ENCODE data around the gene ZSWIM5.
"Not testable (repeated sequence)": the region's sequence is repeated elsewhere in the genome, so short reads cannot be mapped to it uniquely, and the experiment has no call there.

The ZSWIM5 gene

DNA sequence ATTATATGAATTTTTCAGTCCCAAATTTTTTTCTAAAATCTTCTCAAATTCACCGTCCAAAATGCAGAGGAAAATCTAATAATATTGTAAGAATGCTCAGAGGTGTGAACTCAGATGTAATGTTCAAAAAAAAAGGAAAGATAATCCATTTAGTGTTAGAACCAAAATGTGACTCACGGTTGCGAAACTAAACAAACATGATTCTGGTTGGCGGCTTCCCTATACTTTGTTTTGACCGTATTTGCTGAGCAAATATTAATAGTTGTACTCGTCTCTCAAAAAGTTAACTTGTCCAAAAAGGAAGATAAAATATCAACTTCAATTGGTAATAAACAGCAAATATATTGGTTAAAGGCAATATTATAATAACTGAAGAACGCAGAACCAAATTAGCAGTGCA lies 34.4 kb downstream of the ZSWIM5 start:
- no peak overlapping the region for H3K4me3 ChIP-seq (ENCODE audit: insufficient read depth, low read depth, low read length)
- no peaks in the 10 kb centered on the region for H3K27me3 ChIP-seq (ENCODE audit: control insufficient read depth, insufficient read depth, low read length, poor library complexity, severe bottlenecking)
- H3K9me3 ChIP-seq (ENCODE audit: control insufficient read depth, low read length) = no peaks in the 10 kb centered on the region
- H3K27ac ChIP-seq (ENCODE audit: insufficient read depth, low read depth, low read length, poor library complexity, severe bottlenecking) = no peak overlapping the region
- 88 to 89% methylated on average over 4 to 7 of the region's 7 CpGs for whole genome bisulfite sequencing, 2 experiments
- no peaks in the 10 kb centered on the region for H3K36me3 ChIP-seq (ENCODE audit: control insufficient read depth, insufficient read depth, low read length)
- no peaks in the 10 kb centered on the region for H3K4me1 ChIP-seq (ENCODE audit: control insufficient read depth, insufficient read depth, low read length)

DNA sequence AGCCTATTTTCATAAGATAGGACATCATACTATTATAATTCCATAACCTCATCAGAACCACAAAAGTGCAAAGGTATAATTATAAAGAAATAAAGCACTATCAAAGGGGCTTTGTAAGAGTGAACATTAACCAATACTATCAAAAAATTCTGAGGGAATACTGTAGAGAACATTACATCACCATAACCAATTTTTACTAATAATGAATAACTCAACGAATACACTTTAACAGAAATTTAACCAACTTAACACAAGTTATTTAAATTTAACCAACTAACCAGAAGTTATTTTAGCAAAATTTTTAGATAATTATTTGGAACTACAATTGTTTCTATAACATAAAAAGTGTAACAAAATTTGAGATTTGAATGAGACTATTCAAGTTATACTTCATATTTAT lies 34.8 kb downstream of the ZSWIM5 start:
- H3K36me3 ChIP-seq (ENCODE audit: control insufficient read depth, insufficient read depth, low read length) = no peaks in the 10 kb centered on the region
- H3K27me3 ChIP-seq (ENCODE audit: control insufficient read depth, insufficient read depth, low read length, poor library complexity, severe bottlenecking) = no peaks in the 10 kb centered on the region
- no peak overlapping the region for H3K4me3 ChIP-seq (ENCODE audit: insufficient read depth, low read depth, low read length)
- H3K9me3 ChIP-seq (ENCODE audit: control insufficient read depth, low read length) = no peaks in the 10 kb centered on the region
- WGBS, 2 experiments = 90 to 100% methylated on average over 1 of the region's 1 CpG
- no peaks in the 10 kb centered on the region for H3K4me1 ChIP-seq (ENCODE audit: control insufficient read depth, insufficient read depth, low read length)
- H3K27ac ChIP-seq (ENCODE audit: insufficient read depth, low read depth, low read length, poor library complexity, severe bottlenecking) = no peak overlapping the region

DNA sequence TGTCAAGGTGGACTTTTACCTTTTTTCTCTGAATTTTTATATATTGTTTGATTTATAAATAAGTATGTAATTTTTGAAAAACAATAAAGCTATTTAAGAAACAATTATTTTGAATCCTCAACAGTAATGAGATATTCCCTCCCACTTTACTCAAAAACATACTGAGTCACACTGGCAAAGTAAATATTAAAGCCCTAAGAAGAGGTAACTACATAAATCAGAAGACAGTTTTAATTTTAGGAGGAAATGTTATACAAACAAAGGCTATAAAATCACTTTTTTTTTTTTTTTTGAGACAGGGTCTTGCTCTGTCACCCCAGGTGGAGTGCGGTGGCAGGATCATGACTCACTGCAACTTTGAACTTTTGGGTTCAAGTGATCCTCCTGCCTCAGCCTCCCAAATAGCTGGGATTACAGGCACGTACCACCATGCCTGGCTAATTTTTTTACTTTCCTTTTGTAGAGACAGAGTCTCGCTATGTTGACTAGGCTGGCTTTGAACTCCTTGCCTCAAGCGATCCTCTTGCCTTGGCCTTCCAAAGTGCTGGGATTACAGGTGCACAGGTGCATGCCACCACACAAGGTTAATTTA lies 36.2 kb downstream of the ZSWIM5 start:
- WGBS, 2 experiments = 90 to 92% methylated on average over 4 of the region's 4 CpGs
- H3K27me3 ChIP-seq (ENCODE audit: control insufficient read depth, insufficient read depth, low read length, poor library complexity, severe bottlenecking) = no peaks in the 10 kb centered on the region
- no peaks in the 10 kb centered on the region for H3K4me1 ChIP-seq (ENCODE audit: control insufficient read depth, insufficient read depth, low read length)
- no peaks in the 10 kb centered on the region for H3K9me3 ChIP-seq (ENCODE audit: control insufficient read depth, low read length)
- no peak overlapping the region for H3K4me3 ChIP-seq (ENCODE audit: insufficient read depth, low read depth, low read length)
- H3K36me3 ChIP-seq (ENCODE audit: control insufficient read depth, insufficient read depth, low read length) = no peaks in the 10 kb centered on the region
- H3K27ac ChIP-seq (ENCODE audit: insufficient read depth, low read depth, low read length, poor library complexity, severe bottlenecking) = no peak overlapping the region

DNA sequence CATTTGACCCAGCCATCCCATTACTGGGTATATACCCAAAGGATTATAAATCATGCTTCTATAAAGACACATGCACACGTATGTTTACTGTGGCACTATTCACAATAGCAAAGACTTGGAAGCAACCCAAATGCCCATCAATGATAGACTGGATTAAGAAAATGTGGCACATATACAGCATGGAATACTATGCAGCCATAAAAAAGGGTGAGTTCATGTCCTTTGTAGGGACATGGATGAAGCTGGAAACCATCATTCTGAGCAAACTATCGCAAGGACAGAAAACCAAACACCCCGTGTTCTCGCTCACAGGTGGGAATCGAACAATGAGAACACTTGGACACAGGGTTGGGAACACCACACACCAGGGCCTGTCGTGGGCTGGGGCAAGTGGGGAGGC lies 38.5 kb downstream of the ZSWIM5 start:
- not testable (repeated sequence) for H3K9me3 ChIP-seq (ENCODE audit: control insufficient read depth, low read length); H3K4me3 ChIP-seq (ENCODE audit: insufficient read depth, low read depth, low read length); H3K36me3 ChIP-seq (ENCODE audit: control insufficient read depth, insufficient read depth, low read length); H3K4me1 ChIP-seq (ENCODE audit: control insufficient read depth, insufficient read depth, low read length); H3K27me3 ChIP-seq (ENCODE audit: control insufficient read depth, insufficient read depth, low read length, poor library complexity, severe bottlenecking); H3K27ac ChIP-seq (ENCODE audit: insufficient read depth, low read depth, low read length, poor library complexity, severe bottlenecking)
- WGBS, 2 experiments = 87 to 98% methylated on average over 6 of the region's 6 CpGs

DNA sequence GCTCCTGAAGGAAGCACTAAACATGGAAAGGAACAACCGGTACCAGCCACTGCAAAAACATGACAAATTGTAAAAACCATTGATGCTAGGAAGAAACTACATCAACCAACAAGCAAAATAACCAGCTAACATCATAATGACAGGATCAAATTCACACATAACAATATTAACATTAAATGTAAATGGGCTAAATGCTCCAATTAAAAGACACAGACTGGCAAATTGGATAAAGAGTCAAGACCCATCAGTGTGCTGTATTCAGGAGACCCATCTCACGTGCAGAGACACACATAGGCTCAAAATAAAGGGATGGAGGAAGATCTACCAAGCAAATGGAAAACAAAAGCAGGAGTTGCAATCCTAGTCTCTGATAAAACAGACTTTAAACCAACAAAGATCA lies 42.1 kb downstream of the ZSWIM5 start:
- H3K27ac ChIP-seq (ENCODE audit: insufficient read depth, low read depth, low read length, poor library complexity, severe bottlenecking); H3K4me1 ChIP-seq (ENCODE audit: control insufficient read depth, insufficient read depth, low read length); H3K4me3 ChIP-seq (ENCODE audit: insufficient read depth, low read depth, low read length); H3K36me3 ChIP-seq (ENCODE audit: control insufficient read depth, insufficient read depth, low read length); H3K27me3 ChIP-seq (ENCODE audit: control insufficient read depth, insufficient read depth, low read length, poor library complexity, severe bottlenecking); H3K9me3 ChIP-seq (ENCODE audit: control insufficient read depth, low read length): not testable (repeated sequence)
- 100% methylated on average over 1 of the region's 2 CpGs; no CpG with 5 or more reads in 1 of the 2 experiments for WGBS, 2 experiments

DNA sequence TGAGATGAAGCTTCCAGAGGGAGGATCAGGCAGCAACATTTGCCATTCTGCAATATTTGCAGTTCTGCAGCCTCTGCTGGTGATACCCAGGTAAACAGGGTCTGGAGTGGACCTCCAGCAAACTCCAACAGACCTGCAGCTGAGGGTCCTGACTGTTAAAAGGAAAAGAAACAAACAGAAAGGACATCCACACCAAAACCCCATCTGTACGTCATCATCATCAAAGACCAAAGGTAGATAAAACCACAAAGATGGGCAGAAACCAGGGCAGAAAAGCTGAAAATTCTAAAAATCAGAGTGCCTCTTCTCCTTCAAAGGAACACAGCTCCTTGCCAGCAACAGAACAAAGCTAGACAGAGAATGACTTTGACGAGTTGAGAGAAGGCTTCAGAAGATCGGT lies 43.3 kb downstream of the ZSWIM5 start:
- not testable (repeated sequence) for H3K4me1 ChIP-seq (ENCODE audit: control insufficient read depth, insufficient read depth, low read length); H3K36me3 ChIP-seq (ENCODE audit: control insufficient read depth, insufficient read depth, low read length); H3K9me3 ChIP-seq (ENCODE audit: control insufficient read depth, low read length); H3K27me3 ChIP-seq (ENCODE audit: control insufficient read depth, insufficient read depth, low read length, poor library complexity, severe bottlenecking); H3K4me3 ChIP-seq (ENCODE audit: insufficient read depth, low read depth, low read length); H3K27ac ChIP-seq (ENCODE audit: insufficient read depth, low read depth, low read length, poor library complexity, severe bottlenecking)
- WGBS, 2 experiments = 95 to 97% methylated on average over 3 of the region's 3 CpGs

DNA sequence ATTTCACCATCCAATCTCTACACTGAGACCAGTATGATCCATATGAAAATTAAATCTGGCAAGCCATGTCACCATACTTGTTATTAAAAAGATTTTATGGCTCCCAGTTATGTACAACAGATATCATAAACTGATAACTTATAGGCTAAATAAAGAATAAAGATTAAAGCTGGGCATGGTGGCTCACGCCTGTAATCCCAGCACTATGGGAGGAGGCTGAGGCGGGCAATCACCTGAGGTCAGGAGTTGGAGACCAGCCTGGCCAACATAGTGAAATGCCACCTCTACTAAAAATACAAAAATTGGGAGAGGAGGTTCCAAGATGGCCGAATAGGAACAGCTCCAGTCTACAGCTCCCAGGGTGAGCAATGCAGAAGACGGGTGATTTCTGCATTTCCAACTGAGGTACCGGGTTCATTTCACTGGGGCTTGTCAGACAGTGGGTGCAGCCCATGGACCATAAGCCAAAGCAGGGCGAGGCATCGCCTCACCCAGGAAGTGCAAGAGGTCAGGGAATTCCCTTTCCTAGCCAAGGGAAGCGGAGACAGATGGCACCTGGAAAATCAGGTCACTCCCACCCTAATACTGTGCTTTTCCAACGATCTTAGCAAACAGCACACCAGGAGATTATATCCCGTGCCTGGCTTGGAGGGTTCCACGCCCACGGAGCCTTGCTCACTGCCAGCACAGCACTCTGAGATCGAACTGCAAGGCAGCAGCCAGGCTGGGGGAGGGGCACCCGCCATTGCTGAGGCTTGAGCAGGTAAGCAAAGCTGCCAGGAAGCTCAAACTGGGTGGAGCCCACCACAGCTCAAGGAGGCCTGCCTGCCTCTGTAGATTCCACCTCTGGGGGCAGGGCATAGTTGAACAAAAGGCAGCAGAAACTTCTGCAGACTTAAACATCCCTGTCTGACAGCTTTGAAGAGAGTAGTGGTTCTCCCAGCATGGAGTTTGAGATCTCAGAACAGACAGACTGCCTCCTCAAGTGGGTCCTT lies 44.1 kb downstream of the ZSWIM5 start:
- not testable (repeated sequence) for H3K4me1 ChIP-seq (ENCODE audit: control insufficient read depth, insufficient read depth, low read length); H3K36me3 ChIP-seq (ENCODE audit: control insufficient read depth, insufficient read depth, low read length); H3K27me3 ChIP-seq (ENCODE audit: control insufficient read depth, insufficient read depth, low read length, poor library complexity, severe bottlenecking); H3K4me3 ChIP-seq (ENCODE audit: insufficient read depth, low read depth, low read length); H3K27ac ChIP-seq (ENCODE audit: insufficient read depth, low read depth, low read length, poor library complexity, severe bottlenecking); H3K9me3 ChIP-seq (ENCODE audit: control insufficient read depth, low read length)
- WGBS, 2 experiments = 83 to 86% methylated on average over 14 of the region's 14 CpGs

DNA sequence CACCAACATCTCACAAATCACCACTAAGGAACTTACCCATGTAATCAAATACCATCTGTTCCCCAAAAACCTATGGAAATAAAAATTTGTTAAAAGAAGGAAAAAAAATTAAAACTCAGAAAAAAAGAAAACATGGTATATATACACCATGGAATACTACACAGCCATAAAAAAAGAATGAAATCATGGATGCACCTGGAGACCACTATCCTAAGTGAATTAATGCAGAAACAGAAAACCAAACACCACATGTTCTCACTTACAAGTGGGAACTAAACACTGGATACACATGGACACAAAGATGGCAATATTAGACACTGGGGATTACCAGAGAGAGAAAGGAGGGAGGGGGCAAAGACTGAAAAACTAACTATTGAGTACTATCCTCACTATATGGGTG lies 50.4 kb downstream of the ZSWIM5 start:
- Histone ChIP-seq H3K36me3 (ENCODE audit: control insufficient read depth, insufficient read depth, low read length) (no peaks in the 10 kb centered on the region), H3K4me3 (ENCODE audit: insufficient read depth, low read depth, low read length) (no peak overlapping the region), H3K27ac (ENCODE audit: insufficient read depth, low read depth, low read length, poor library complexity, severe bottlenecking) (no peak overlapping the region), H3K4me1 (ENCODE audit: control insufficient read depth, insufficient read depth, low read length) (no peaks in the 10 kb centered on the region), H3K9me3 (ENCODE audit: control insufficient read depth, low read length) (no peaks in the 10 kb centered on the region), H3K27me3 (ENCODE audit: control insufficient read depth, insufficient read depth, low read length, poor library complexity, severe bottlenecking) (no peaks in the 10 kb centered on the region)

DNA sequence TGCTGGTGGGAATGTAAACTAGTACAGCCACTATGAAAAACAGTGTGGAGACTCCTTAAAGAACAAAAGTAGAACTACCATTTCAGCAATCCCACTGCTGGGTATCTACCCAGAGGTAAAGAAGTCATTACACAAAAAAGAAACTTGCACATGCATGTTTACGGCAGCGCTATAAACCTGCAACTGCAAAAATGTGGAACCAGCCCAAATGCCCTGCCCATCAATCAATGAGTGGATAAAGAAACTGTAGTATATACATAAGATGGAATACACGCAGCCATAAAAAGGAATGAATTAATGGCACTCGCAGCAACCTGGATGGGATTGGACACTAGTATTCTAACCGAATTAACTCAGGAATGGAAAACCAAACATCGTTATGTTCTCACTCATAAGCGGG lies 51.0 kb downstream of the ZSWIM5 start:
- H3K27me3 ChIP-seq (ENCODE audit: control insufficient read depth, insufficient read depth, low read length, poor library complexity, severe bottlenecking) = no peaks in the 10 kb centered on the region
- H3K9me3 ChIP-seq (ENCODE audit: control insufficient read depth, low read length) = no peaks in the 10 kb centered on the region
- no peaks in the 10 kb centered on the region for H3K4me1 ChIP-seq (ENCODE audit: control insufficient read depth, insufficient read depth, low read length)
- no peaks in the 10 kb centered on the region for H3K36me3 ChIP-seq (ENCODE audit: control insufficient read depth, insufficient read depth, low read length)
- H3K4me3 ChIP-seq (ENCODE audit: insufficient read depth, low read depth, low read length) = no peak overlapping the region
- WGBS, 2 experiments = 96 to 97% methylated on average over 7 of the region's 7 CpGs
- no peak overlapping the region for H3K27ac ChIP-seq (ENCODE audit: insufficient read depth, low read depth, low read length, poor library complexity, severe bottlenecking)

DNA sequence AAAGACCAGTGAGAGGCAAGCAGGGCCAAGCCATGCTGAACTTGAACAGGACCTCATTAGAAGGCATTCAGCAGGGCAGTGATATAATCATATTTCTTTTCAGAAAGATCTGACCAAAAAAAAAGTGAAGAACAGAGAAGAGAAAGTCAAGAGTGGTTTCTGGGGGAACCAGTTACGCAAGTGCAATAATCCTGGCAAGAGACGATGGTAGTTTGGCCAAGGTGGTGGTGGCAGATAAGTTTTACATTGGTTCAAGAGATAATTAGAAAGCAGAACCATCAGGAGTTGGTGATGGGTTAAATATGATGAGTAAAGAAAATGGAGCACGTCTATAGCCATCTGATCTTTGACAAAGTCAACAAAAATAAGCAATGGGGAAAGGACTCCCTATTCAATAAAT lies 54.3 kb downstream of the ZSWIM5 start:
- H3K36me3 ChIP-seq (ENCODE audit: control insufficient read depth, insufficient read depth, low read length) = no peaks in the 10 kb centered on the region
- H3K4me1 ChIP-seq (ENCODE audit: control insufficient read depth, insufficient read depth, low read length) = no peaks in the 10 kb centered on the region
- WGBS, 2 experiments = 84 to 98% methylated on average over 3 of the region's 3 CpGs
- no peaks in the 10 kb centered on the region for H3K9me3 ChIP-seq (ENCODE audit: control insufficient read depth, low read length)
- H3K27me3 ChIP-seq (ENCODE audit: control insufficient read depth, insufficient read depth, low read length, poor library complexity, severe bottlenecking) = no peaks in the 10 kb centered on the region
- H3K27ac ChIP-seq (ENCODE audit: insufficient read depth, low read depth, low read length, poor library complexity, severe bottlenecking) = no peak overlapping the region
- no peak overlapping the region for H3K4me3 ChIP-seq (ENCODE audit: insufficient read depth, low read depth, low read length)

All from ectodermal cell (in vitro differentiated cells).